GM12801 (cell line): ENCODE data around the gene ZNF593OS.

ENCODE experiments used
- TF ChIP-seq, protein P1 (sequence below): IDR thresholded peaks from one replicate; pipeline ENCODE4 v1.5.1; 2011; ENCODE audit warnings: control low read depth; ENCODE audit not compliant: insufficient read length; ENCODE audit errors: extremely low read depth

Gene ZNF593OS

DNA sequence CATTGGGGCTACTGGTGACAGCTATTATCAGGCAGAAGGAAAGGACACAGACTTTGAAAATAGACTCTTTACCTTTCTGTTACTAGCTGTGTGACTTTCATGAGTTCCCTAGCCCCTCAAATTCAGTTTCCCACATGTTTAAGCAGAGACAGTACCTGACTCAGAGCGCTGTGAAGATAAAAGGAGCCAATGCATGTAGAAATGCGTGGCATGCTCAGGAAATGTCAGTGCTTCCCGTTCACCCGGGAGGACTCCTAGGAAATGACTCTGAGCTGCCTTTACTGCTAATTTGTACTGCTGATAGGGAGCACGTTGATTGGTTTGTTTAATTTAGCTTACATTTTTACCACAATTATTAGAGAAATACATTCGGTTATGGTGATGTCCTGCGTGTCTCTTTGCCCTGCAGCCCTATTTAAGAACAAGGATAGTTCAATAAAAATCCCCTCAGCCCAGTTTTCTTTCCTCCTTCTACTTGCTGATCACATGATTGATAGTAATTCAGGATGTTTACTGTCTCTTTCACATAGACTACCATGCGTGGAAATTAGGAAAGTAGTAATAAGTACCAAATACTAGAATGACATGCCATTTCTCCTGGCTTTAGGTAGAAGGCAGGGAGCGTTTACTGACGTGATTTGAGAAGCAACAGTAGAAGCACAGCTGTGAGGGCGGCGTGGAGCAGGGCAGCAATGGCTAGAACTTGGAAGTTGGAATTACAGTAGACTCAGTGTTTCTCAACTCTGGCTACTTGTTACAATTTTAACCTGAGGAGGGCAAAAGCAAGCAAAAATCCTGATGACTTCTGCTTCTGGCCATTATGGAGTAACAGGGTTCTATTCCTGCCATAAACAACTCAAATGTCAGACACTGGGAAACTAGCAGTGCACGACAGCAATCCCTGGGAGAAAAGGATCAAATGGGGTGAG, 44.1 kb downstream of the ZNF593OS start:
- TF ChIP-seq, protein P1, sequence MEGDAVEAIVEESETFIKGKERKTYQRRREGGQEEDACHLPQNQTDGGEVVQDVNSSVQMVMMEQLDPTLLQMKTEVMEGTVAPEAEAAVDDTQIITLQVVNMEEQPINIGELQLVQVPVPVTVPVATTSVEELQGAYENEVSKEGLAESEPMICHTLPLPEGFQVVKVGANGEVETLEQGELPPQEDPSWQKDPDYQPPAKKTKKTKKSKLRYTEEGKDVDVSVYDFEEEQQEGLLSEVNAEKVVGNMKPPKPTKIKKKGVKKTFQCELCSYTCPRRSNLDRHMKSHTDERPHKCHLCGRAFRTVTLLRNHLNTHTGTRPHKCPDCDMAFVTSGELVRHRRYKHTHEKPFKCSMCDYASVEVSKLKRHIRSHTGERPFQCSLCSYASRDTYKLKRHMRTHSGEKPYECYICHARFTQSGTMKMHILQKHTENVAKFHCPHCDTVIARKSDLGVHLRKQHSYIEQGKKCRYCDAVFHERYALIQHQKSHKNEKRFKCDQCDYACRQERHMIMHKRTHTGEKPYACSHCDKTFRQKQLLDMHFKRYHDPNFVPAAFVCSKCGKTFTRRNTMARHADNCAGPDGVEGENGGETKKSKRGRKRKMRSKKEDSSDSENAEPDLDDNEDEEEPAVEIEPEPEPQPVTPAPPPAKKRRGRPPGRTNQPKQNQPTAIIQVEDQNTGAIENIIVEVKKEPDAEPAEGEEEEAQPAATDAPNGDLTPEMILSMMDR: no peak

DNA sequence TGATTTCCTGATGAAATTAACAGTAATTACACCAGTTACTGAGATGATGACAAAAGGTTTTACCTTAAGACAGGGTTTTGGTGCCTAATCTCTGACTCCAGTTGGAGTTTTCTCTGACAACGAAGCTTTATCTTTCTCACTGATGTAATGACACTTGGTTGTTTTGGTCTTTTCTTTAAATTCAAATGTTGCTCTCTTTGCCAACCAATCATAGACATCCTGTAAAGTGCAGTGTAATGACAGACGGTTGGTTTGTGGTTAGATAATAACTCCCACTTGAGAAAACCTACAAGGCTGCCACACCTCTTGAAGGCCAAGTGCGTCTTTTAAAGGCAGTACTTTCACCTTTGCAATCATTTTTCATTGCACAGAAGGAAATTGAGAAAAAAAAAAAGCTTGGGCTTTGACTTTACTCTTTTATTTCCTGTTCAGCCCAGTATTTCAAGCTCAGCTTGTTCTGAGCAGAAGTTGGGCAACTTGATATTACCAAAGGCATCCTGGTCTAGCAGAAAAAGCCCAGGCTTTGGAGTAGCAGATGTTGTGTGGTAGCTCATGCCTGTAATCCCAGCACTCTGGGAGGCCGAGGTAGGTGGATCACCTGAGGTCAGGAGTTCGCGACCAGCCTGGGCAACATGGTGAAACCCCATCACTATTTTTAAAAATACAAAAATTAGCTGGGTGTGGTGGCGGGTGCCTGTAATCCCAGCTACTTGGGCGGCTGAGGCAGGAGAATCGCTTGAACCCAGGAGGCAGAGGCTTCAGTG, 45.1 kb downstream of the ZNF593OS start:
- TF ChIP-seq, protein P1: no peak

DNA sequence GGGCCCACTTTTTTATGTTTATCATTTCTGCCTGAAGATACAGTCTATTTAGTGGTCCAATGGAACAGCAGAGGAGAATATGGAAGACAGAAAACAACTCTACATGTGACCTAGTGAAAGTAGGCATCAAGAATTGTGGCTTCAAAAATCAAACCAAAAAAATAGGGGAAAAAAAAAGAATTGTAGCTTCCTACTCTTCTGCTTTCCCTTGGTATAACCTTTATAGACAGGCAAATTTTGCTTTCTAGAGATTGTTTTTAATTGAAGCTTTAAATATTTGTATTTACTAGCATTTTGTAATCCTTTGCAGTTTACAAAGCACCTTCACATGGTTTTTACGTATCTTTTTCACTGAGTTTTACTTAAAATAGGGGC, 45.7 kb downstream of the ZNF593OS start:
- TF ChIP-seq, protein P1: no peak

DNA sequence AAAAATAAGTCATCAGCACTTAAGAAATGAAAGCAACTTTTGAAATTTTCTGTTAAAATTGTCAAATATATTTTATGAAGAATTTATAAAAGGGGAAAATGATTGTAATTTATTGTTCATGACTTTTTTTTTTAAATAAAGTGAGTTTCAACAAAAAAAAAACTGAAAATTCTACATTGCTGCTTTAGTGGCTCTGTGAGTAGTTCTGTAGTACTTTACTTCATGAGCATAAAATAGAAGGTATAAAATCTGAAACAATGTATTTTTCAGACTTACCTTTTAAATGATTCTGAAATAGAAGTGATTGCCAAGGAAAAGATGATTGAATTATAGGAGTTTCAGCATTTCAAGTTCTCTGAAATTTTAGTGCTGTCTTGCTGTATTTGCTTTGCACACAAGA, 46.2 kb downstream of the ZNF593OS start:
- TF ChIP-seq, protein P1: no peak

DNA sequence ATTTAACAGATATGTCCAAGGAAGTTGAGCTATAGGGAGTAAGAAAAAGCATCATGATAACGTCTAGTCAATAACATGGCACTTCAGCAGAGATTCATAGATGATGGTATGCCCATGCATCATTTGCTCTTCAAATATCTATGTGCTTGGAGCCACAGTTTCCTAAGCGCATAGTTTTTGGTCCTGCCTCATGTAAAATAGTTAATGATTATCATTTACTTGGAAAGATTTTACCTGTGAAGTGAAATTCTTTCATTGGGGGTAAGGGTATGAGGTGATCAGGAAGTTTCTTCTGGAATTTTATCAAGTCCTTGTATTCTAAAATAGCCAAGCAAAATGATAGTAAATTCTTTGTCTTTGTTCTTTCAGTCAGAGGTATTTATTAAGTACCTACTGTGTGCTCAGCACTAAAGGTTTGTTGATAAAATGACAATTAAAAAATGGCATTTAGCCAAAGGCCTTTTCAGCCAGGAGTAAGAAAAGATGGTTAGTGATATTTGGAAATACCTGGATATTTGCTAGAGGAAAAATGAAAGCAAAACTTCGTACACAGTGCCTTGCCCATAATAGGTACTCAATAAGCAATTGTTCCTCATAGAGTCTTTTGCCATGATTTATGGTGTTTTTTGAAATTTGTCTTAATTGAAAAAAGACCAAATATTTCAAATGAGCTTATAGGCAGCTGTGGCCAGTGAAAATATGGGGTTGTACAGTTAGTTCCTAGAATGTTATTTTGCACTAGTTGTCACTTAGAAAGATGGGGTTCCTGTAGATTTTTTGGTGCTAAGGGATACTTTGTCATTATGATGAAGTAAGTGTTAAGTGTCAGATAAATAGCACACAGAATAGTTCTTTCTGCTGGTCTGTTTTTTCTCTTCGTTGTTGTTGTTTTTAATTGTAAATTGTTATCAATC, 47.0 kb downstream of the ZNF593OS start:
- TF ChIP-seq, protein P1: no peak

DNA sequence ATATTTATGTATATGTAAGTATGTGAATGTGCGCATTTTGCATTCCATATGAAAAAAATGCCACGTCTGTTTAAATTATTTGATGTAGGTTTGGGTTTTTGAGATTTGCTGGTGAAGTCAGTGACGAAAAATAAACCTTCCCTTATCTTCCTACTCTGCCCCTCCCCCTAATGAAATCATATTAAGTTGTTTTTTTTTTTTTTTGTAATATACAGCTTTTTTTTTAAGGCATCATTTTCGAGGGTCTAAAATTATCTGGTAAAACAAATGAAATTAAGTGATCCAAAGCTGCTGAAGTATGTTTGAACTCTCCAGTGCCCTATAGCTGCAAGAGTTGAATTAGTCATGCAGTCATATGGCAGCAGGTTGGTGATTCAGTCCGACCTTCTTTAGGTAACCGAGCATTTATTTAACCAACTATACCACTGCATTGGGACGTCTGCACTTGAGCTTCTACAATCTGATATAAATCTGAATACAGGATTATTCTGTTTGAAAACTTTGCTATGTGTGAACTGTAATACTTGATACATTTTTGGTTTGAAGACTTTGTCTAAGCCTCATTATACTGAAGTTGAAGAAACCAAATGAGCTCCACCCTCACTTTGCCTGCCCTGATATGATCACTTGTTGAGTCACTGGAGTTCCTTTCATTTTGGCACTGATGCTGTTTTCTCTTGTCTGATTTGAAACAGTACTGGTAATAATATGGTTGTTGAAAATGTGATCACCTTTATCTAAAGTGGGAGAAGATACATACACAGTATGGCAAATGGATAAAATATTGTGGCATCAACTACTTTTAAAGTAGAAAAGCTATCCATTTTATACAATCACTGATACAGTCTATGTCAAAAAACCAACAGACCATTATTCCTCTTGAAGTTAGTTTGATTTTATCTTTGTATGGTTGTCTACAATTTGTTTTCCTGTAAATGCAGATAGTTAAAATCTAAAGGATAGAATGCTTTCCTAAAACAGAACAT, 48.4 kb downstream of the ZNF593OS start:
- TF ChIP-seq, protein P1: no peak
